Natural killer cell (primary cell): ENCODE results near the gene ARHGAP33. TPM values are rescaled to one million over a fixed set of nuclear protein-coding genes. Genes with fewer than 3 reads are reported as not detected.
"Not testable (repeated sequence)": the region's sequence is repeated elsewhere in the genome, so short reads cannot be mapped to it uniquely, and the experiment has no call there.

Source experiments
- ATAC-seq, 3 donors: fragments of 150-1000 bp in 2 of 3; fragments of 200-7000 bp in 1 of 3; cut with Tn5 transposase; 1 replicate in 1 of 3; 2 replicates in 2 of 3; pipeline ENCODE4 v1.10.0; 2021; ENCODE audit warnings: mild to moderate bottlenecking in 2 of 3, moderate library complexity in 2 of 3
- DNase-seq, 2 donors: peaks; one replicate each; pipeline versions ENCODE4 v3.0.0 to v3.0.0-alpha.2; 2013 to 2021; ENCODE audit warnings: mixed read lengths in 1 of 2
- H3K27ac ChIP-seq: one replicate; pipeline ENCODE4 v1.5.1; 2013; ENCODE audit warnings: mild to moderate bottlenecking, low read length
- H3K27me3 ChIP-seq: one replicate; pipeline ENCODE4 v1.6.1; 2013; ENCODE audit warnings: low read length; ENCODE audit not compliant: control insufficient read depth, insufficient read depth
- H3K36me3 ChIP-seq: one replicate; pipeline ENCODE4 v1.6.1; 2013; ENCODE audit warnings: low read length; ENCODE audit not compliant: control insufficient read depth, insufficient read depth
- H3K4me1 ChIP-seq: one replicate; pipeline ENCODE4 v1.6.1; 2013; ENCODE audit warnings: low read length; ENCODE audit not compliant: control insufficient read depth, insufficient read depth
- H3K4me3 ChIP-seq: one replicate; pipeline ENCODE4 v1.5.1; 2013; ENCODE audit warnings: low read length
- H3K9me3 ChIP-seq: one replicate; pipeline ENCODE4 v1.6.1; 2013; ENCODE audit warnings: low read length; ENCODE audit not compliant: control insufficient read depth, insufficient read depth
- H3K27ac Mint-ChIP-seq, 2 donors: one replicate each; pipeline ENCODE4 v1.8.0; 2022; ENCODE audit warnings: mild to moderate bottlenecking in 2 of 2, mixed read lengths in 2 of 2, moderate library complexity in 1 of 2
- H3K27me3 Mint-ChIP-seq, 2 donors: one replicate each; pipeline ENCODE4 v1.8.0; 2022; ENCODE audit warnings: low read depth in 2 of 2, mixed read lengths in 2 of 2
- H3K36me3 Mint-ChIP-seq: one replicate; pipeline ENCODE4 v1.8.0; 2022; ENCODE audit warnings: mixed read lengths
- H3K4me1 Mint-ChIP-seq, 2 donors: one replicate each; pipeline ENCODE4 v1.8.0; 2022; ENCODE audit warnings: mixed read lengths in 2 of 2
- H3K4me3 Mint-ChIP-seq: one replicate; pipeline ENCODE4 v1.8.0; 2022; ENCODE audit warnings: mild to moderate bottlenecking, moderate library complexity, mixed read lengths
- H3K9me3 Mint-ChIP-seq, 2 donors: one replicate each; pipeline ENCODE4 v1.8.0; 2022; ENCODE audit warnings: mixed read lengths in 2 of 2
- CTCF ChIP-seq: fragments of 200-600 bp; IDR thresholded peaks from one replicate; pipeline ENCODE4 v1.8.0; 2022; ENCODE audit warnings: antibody characterized with exemption
- WGBS: methylation state at CpG from one replicate; pipeline ENCODE4 v1.1.7; 2013; ENCODE audit warnings: missing lambda C conversion rate; ENCODE audit not compliant: insufficient coverage; 5-methylcytosine and 5-hydroxymethylcytosine counted together
- intact Hi-C: fragments of 100-400 bp; cut with micrococcal nuclease; formaldehyde crosslinking; loops from one replicate; pipeline ENCODE4 v1.14.2; 2022
- total RNA-seq, 4 donors: library from RNA; stranded (reverse); fragments of 120-200 nt in 1 of 4; gene quantifications; one replicate each; pipeline versions ENCODE4 v1.2.3 to v1.2.4, GENCODE V29; 2013 to 2022

Gene ARHGAP33
- total RNA-seq, 3 donors from 2014 or later (not counting 1 experiment from before 2014, with no cell fraction given) = 34.4 to 39.3 (median 37.5) TPM

- Histone ChIP-seq H3K9me3 (no peaks in the 10 kb centered on the region), H3K36me3 (no peaks in the 10 kb centered on the region), H3K27me3 (peaks cover 4% of the 10 kb centered on the region), H3K4me1 (peaks cover 8% of the 10 kb centered on the region), H3K27ac (no peak overlapping the region), H3K4me3 (no peak overlapping the region)
- intact Hi-C loops = no loop called here
- H3K4me1 Mint-ChIP-seq = peaks cover 0 to 11% of the 10 kb centered on the region in 2 donors
- no peaks in the 10 kb centered on the region for H3K9me3 Mint-ChIP-seq
- no peak overlapping the region for H3K27ac Mint-ChIP-seq
- peaks cover 0 to 23% of the 10 kb centered on the region in 2 donors for H3K27me3 Mint-ChIP-seq
- H3K36me3 Mint-ChIP-seq = no peaks in the 10 kb centered on the region
- H3K4me3 Mint-ChIP-seq = no peak overlapping the region
- no peak for DNase-seq
- ATAC-seq = no peak
- WGBS = 85% methylated on average over 8 of the region's 8 CpGs
- no peak for TF ChIP-seq CTCF
Measured at GRCh38 chr19:35792888-35793287, 17.5 kb downstream of the ARHGAP33 start.

- no peak overlapping the region for H3K27ac Mint-ChIP-seq
- intact Hi-C loops = no loop called here
- no peak for TF ChIP-seq CTCF
- no peak for DNase-seq
- peaks cover 0 to 23% of the 10 kb centered on the region in 2 donors for H3K27me3 Mint-ChIP-seq
- Histone ChIP-seq H3K9me3 (no peaks in the 10 kb centered on the region), H3K27ac (no peak overlapping the region), H3K36me3 (no peaks in the 10 kb centered on the region), H3K27me3 (peaks cover 5% of the 10 kb centered on the region), H3K4me1 (peaks cover 9% of the 10 kb centered on the region), H3K4me3 (no peak overlapping the region)
- H3K9me3 Mint-ChIP-seq = no peaks in the 10 kb centered on the region
- 75% methylated on average over 7 of the region's 7 CpGs for WGBS
- H3K36me3 Mint-ChIP-seq = no peaks in the 10 kb centered on the region
- no peak for ATAC-seq
- H3K4me1 Mint-ChIP-seq = peaks cover 0 to 11% of the 10 kb centered on the region in 2 donors
- H3K4me3 Mint-ChIP-seq = no peak overlapping the region
Measured at GRCh38 chr19:35793381-35794165, 18.2 kb downstream of the ARHGAP33 start.

GRCh38 chr19:35795564-35795963 is 20.2 kb downstream of the ARHGAP33 start:
- H3K27me3 ChIP-seq = not testable (repeated sequence)
- H3K27me3 Mint-ChIP-seq = peaks cover 0 to 28% of the 10 kb centered on the region in 2 donors
- WGBS = 100% methylated on average over 1 of the region's 1 CpG

GRCh38 chr19:35796645-35797542 is 21.5 kb downstream of the ARHGAP33 start:
- Histone ChIP-seq H3K36me3 (no peaks in the 10 kb centered on the region), H3K4me3 (no peak overlapping the region), H3K27ac (no peak overlapping the region), H3K4me1 (peaks cover 9% of the 10 kb centered on the region), H3K27me3 (peaks cover 5% of the 10 kb centered on the region), H3K9me3 (no peaks in the 10 kb centered on the region)
- 24% methylated on average over 39 of the region's 39 CpGs for WGBS
- Mint-ChIP-seq H3K4me1 (peaks cover 0 to 11% of the 10 kb centered on the region in 2 donors), H3K27ac (no peak overlapping the region), H3K9me3 (no peaks in the 10 kb centered on the region), H3K4me3 (peak overlapping the region; percentile 52), H3K36me3 (no peaks in the 10 kb centered on the region), H3K27me3 (peaks cover 0 to 28% of the 10 kb centered on the region in 2 donors)
- DNase-seq (no peak), ATAC-seq (no peak)
- intact Hi-C loops = no loop called here
- TF ChIP-seq CTCF = no peak

More at GRCh38 chr19:35795564-35795963, 20.2 kb downstream of the ARHGAP33 start:
- intact Hi-C loops, H3K36me3 Mint-ChIP-seq, H3K4me3 ChIP-seq, H3K4me1 ChIP-seq, H3K4me3 Mint-ChIP-seq, H3K36me3 ChIP-seq, ATAC-seq, DNase-seq, H3K9me3 ChIP-seq, H3K9me3 Mint-ChIP-seq, H3K27ac Mint-ChIP-seq, H3K27ac ChIP-seq: not testable (repeated sequence)
- peaks cover 0 to 11% of the 10 kb centered on the region in 2 donors for H3K4me1 Mint-ChIP-seq
